ENCODE data around the gene C13orf46.
"Not testable (repeated sequence)": the region's sequence is repeated elsewhere in the genome, so short reads cannot be mapped to it uniquely, and the experiment has no call there.

The C13orf46 gene

GRCh38 chr13:113917594-113918371, 56.1 kb downstream of the C13orf46 start:
- in situ Hi-C loops (cut with MboI; ENCODE audit: low pct_unique_long_range_greater_than_20kb, low sequenced_read_pairs, unreplicated experiment) = no loop called here
- TF ChIP-seq CTCF (IDR thresholded peaks at IDR 0.05; ENCODE audit: extremely low read depth, insufficient read depth, missing control alignments) = no peak
- DNase-seq (ENCODE audit: low spot score) = no peak

GRCh38 chr13:113917096-113917495, 56.8 kb downstream of the C13orf46 start:
- in situ Hi-C loops (cut with MboI; ENCODE audit: low pct_unique_long_range_greater_than_20kb, low sequenced_read_pairs, unreplicated experiment) = no loop called here
- DNase-seq (ENCODE audit: low spot score) = no peak

GRCh38 chr13:113916330-113916815, 57.5 kb downstream of the C13orf46 start:
- in situ Hi-C loops (cut with MboI; ENCODE audit: low pct_unique_long_range_greater_than_20kb, low sequenced_read_pairs, unreplicated experiment) = no loop called here
- DNase-seq (ENCODE audit: low spot score) = no peak
- no peak for TF ChIP-seq CTCF (IDR thresholded peaks at IDR 0.05; ENCODE audit: extremely low read depth, insufficient read depth, missing control alignments)

More at GRCh38 chr13:113917096-113917495, 56.8 kb downstream of the C13orf46 start:
- TF ChIP-seq CTCF (IDR thresholded peaks at IDR 0.05; ENCODE audit: extremely low read depth, insufficient read depth, missing control alignments) = no peak

- DNase-seq (ENCODE audit: low spot score) = no peak
- in situ Hi-C loops (cut with MboI; ENCODE audit: low pct_unique_long_range_greater_than_20kb, low sequenced_read_pairs, unreplicated experiment) = no loop called here
- TF ChIP-seq CTCF (IDR thresholded peaks at IDR 0.05; ENCODE audit: extremely low read depth, insufficient read depth, missing control alignments) = no peak
Measured at GRCh38 chr13:113915786-113916329, 58.0 kb downstream of the C13orf46 start.

GRCh38 chr13:113915012-113915763, 58.7 kb downstream of the C13orf46 start:
- DNase-seq (ENCODE audit: low spot score) = no peak
- in situ Hi-C loops (cut with MboI; ENCODE audit: low pct_unique_long_range_greater_than_20kb, low sequenced_read_pairs, unreplicated experiment) = no loop called here
- no peak for TF ChIP-seq CTCF (IDR thresholded peaks at IDR 0.05; ENCODE audit: extremely low read depth, insufficient read depth, missing control alignments)

GRCh38 chr13:113914333-113915011, 59.4 kb downstream of the C13orf46 start:
- no peak for DNase-seq (ENCODE audit: low spot score)
- in situ Hi-C loops (cut with MboI; ENCODE audit: low pct_unique_long_range_greater_than_20kb, low sequenced_read_pairs, unreplicated experiment) = no loop called here
- TF ChIP-seq CTCF (IDR thresholded peaks at IDR 0.05; ENCODE audit: extremely low read depth, insufficient read depth, missing control alignments) = no peak

GRCh38 chr13:113913838-113914237, 60.0 kb downstream of the C13orf46 start:
- DNase-seq (ENCODE audit: low spot score); in situ Hi-C loops (cut with MboI; ENCODE audit: low pct_unique_long_range_greater_than_20kb, low sequenced_read_pairs, unreplicated experiment): not testable (repeated sequence)

GRCh38 chr13:113913408-113913807, 60.5 kb downstream of the C13orf46 start:
- in situ Hi-C loops (cut with MboI; ENCODE audit: low pct_unique_long_range_greater_than_20kb, low sequenced_read_pairs, unreplicated experiment); DNase-seq (ENCODE audit: low spot score): not testable (repeated sequence)
